Measurements from ENCODE around the gene CCNF.

CCNF gene

DNA sequence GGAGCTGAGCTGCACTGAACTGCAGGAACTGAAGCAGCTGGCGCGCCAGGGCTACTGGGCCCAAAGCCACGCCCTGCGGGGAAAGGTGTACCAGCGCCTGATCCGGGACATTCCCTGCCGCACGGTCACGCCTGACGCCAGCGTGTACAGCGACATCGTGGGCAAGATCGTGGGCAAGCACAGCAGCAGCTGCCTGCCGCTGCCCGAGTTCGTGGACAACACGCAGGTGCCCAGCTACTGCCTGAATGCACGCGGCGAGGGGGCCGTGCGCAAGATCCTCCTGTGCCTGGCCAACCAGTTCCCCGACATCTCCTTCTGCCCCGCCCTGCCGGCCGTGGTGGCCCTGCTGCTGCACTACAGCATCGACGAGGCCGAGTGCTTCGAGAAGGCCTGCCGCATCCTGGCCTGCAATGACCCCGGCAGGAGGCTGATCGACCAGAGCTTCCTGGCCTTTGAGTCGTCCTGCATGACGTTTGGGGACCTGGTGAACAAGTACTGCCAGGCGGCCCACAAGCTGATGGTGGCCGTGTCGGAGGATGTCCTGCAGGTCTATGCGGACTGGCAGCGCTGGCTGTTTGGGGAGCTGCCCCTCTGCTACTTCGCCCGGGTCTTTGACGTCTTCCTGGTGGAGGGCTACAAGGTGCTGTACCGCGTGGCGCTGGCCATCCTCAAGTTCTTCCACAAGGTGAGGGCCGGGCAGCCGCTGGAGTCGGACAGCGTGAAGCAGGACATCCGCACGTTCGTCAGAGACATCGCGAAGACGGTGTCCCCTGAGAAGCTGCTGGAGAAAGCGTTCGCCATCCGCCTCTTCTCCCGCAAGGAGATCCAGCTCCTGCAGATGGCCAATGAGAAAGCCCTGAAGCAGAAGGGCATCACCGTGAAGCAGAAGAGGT, 67.2 kb downstream of the CCNF start:
- TF ChIP-seq FOXM1 (IDR thresholded peaks at IDR 0.05; ENCODE audit: borderline replicate concordance, low read depth) (no peak), CEBPB (IDR thresholded peaks at IDR 0.05) (no peak), TCF12 (IDR thresholded peaks at IDR 0.05; ENCODE audit: low read depth) (no peak), TAF1 (IDR thresholded peaks at IDR 0.05; ENCODE audit: low read depth) (no peak), RAD21 (IDR thresholded peaks at IDR 0.05; ENCODE audit: low read depth) (no peak), EP300 (IDR thresholded peaks at IDR 0.05; ENCODE audit: borderline replicate concordance) (no peak)
- TF ChIP-seq, protein P1, sequence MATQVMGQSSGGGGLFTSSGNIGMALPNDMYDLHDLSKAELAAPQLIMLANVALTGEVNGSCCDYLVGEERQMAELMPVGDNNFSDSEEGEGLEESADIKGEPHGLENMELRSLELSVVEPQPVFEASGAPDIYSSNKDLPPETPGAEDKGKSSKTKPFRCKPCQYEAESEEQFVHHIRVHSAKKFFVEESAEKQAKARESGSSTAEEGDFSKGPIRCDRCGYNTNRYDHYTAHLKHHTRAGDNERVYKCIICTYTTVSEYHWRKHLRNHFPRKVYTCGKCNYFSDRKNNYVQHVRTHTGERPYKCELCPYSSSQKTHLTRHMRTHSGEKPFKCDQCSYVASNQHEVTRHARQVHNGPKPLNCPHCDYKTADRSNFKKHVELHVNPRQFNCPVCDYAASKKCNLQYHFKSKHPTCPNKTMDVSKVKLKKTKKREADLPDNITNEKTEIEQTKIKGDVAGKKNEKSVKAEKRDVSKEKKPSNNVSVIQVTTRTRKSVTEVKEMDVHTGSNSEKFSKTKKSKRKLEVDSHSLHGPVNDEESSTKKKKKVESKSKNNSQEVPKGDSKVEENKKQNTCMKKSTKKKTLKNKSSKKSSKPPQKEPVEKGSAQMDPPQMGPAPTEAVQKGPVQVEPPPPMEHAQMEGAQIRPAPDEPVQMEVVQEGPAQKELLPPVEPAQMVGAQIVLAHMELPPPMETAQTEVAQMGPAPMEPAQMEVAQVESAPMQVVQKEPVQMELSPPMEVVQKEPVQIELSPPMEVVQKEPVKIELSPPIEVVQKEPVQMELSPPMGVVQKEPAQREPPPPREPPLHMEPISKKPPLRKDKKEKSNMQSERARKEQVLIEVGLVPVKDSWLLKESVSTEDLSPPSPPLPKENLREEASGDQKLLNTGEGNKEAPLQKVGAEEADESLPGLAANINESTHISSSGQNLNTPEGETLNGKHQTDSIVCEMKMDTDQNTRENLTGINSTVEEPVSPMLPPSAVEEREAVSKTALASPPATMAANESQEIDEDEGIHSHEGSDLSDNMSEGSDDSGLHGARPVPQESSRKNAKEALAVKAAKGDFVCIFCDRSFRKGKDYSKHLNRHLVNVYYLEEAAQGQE (IDR thresholded peaks at IDR 0.05; ENCODE audit: low read depth), result no peak
- TF ChIP-seq, protein P2, sequence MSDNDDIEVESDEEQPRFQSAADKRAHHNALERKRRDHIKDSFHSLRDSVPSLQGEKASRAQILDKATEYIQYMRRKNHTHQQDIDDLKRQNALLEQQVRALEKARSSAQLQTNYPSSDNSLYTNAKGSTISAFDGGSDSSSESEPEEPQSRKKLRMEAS (IDR thresholded peaks at IDR 0.05), result no peak
- TF ChIP-seq, protein P3, sequence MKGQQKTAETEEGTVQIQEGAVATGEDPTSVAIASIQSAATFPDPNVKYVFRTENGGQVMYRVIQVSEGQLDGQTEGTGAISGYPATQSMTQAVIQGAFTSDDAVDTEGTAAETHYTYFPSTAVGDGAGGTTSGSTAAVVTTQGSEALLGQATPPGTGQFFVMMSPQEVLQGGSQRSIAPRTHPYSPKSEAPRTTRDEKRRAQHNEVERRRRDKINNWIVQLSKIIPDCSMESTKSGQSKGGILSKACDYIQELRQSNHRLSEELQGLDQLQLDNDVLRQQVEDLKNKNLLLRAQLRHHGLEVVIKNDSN (IDR thresholded peaks at IDR 0.05), result no peak

DNA sequence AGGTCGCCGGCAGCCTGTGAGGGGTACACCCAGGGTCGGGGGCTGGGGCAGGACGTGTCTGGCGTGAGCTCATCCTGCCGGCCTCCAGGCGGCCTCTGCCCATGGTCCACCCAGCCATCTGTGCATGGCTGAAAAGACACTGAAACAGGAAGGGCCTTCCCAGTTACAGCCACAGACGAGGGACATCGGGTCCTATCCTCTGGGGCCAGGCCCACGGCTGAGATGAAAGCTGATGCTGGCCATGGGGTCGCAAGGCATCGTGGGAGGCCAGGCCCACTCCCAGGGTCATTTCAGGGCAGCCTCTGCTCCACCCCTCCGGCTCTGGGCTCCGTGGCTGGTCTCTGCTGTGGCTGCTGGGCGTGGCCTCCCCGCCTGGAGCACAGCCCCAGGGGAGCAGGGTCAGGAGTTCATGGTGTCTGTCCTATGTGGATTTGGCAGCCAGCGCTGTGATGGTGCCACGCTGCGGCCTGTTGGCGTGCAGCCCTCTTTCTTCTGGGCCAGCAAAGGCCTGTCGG, 67.9 kb downstream of the CCNF start:
- TF ChIP-seq FOXM1 (IDR thresholded peaks at IDR 0.05; ENCODE audit: borderline replicate concordance, low read depth) (no peak), CEBPB (IDR thresholded peaks at IDR 0.05) (no peak), EGR1 (IDR thresholded peaks at IDR 0.05) (no peak), NFIC (IDR thresholded peaks at IDR 0.05) (0 out of 2 replicates have a peak, but pooled peaks have one; percentile 34), RAD21 (IDR thresholded peaks at IDR 0.05; ENCODE audit: low read depth) (peak; percentile 13; the same call in 1 of the 2 replicates), ZBTB7A (IDR thresholded peaks at IDR 0.05; ENCODE audit: low read depth) (no peak), YY1 (IDR thresholded peaks at IDR 0.05; ENCODE audit: low read depth) (no peak), EP300 (IDR thresholded peaks at IDR 0.05; ENCODE audit: borderline replicate concordance) (no peak), CREB1 (IDR thresholded peaks at IDR 0.05; ENCODE audit: low read depth) (no peak)
- TF ChIP-seq, protein P3 (IDR thresholded peaks at IDR 0.05), result no peak
- TF ChIP-seq, protein P1 (IDR thresholded peaks at IDR 0.05; ENCODE audit: low read depth), result no peak

DNA sequence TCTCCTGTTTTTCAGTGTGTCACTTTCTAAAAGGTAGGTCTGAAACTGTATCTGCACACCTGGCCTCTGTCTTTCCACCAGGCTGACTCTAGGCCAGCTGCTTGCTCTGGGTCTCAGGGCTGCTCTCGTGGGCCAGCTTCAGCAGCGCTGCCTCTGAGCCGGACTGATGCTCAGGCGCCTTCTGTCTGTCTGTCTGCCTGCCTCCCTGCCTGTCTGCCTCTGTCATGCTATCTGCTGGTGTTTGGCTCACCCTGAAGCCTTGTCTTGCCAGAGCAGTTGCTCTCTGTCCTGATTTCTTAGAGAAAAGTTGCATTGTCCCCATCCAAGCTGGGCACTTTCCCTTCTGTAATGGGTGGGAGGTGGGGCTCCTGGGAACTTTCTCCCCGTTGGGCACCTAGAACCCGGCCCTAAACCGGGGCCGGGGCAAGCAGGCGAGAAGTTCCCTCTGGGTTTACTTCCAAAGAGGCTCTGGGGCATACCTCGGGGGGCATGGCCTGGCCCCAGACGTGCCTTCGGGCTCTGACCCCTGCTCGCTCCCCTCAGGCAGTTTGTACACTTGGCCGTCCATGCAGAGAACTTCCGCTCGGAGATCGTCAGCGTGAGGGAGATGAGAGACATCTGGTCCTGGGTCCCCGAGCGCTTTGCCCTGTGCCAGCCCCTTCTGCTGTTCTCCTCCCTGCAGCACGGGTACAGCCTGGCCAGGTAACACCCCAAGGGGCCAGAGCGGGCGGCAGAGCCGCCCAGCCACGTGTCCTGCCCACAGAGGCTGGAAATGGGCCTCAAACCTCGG, 68.6 kb downstream of the CCNF start:
- TF ChIP-seq CREB1 (IDR thresholded peaks at IDR 0.05; ENCODE audit: low read depth), result no peak
- TF ChIP-seq EGR1 (IDR thresholded peaks at IDR 0.05), result no peak
- no peak for TF ChIP-seq TEAD4 (IDR thresholded peaks at IDR 0.05)
- no peak for TF ChIP-seq CEBPB (IDR thresholded peaks at IDR 0.05)
- TF ChIP-seq, protein P3 (IDR thresholded peaks at IDR 0.05), result no peak

DNA sequence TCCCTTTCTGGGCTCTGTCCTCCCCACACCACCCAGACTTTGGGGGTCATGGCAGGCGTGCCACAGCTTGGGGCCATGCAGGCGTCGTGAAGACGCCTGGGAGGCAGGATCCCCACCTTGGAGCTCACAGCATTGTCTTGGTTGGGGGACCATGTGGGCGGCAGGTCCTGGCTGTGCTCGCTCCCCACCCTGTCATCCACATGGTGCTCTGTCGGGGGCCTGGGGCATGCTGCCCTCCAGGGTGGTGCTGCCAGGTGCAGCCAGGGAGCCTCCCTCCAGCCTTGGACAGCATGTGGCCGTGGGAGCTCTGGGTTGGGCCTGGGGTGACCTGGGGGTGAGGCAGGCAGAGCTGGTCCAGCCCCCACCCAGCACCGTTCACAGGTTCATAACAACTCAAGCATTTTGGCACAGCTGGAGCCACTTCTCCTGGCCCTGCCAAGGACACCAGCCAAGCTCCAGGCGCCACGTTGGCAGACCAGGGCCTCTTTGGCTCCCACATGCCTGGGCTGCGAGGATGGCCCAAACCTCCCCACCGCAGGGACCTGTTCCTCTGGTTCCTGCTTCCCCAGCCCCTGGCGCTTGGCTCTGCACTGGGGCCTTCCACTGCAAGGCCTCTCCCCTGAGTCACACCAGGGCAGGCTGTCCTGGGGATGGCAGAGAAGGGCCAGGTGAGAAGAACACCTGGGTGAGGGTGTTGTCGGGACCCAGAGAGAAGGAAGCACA, 69.4 kb downstream of the CCNF start:
- TF ChIP-seq TAF1 (IDR thresholded peaks at IDR 0.05; ENCODE audit: low read depth), result no peak
- TF ChIP-seq ZBTB7A (IDR thresholded peaks at IDR 0.05; ENCODE audit: low read depth), result no peak
- TF ChIP-seq EP300 (IDR thresholded peaks at IDR 0.05; ENCODE audit: borderline replicate concordance), result no peak
- TF ChIP-seq RAD21 (IDR thresholded peaks at IDR 0.05; ENCODE audit: low read depth), result no peak
- TF ChIP-seq, protein P2 (IDR thresholded peaks at IDR 0.05), result no peak
- TF ChIP-seq YY1 (IDR thresholded peaks at IDR 0.05; ENCODE audit: low read depth), result no peak
- TF ChIP-seq CEBPB (IDR thresholded peaks at IDR 0.05), result no peak
- TF ChIP-seq TEAD4 (IDR thresholded peaks at IDR 0.05), result no peak
- TF ChIP-seq, protein P1 (IDR thresholded peaks at IDR 0.05; ENCODE audit: low read depth), result no peak
- TF ChIP-seq TCF12 (IDR thresholded peaks at IDR 0.05; ENCODE audit: low read depth), result no peak
- no peak for TF ChIP-seq CREB1 (IDR thresholded peaks at IDR 0.05; ENCODE audit: low read depth)
- TF ChIP-seq EGR1 (IDR thresholded peaks at IDR 0.05), result no peak
- TF ChIP-seq, protein P3 (IDR thresholded peaks at IDR 0.05), result no peak
- no peak for TF ChIP-seq NFIC (IDR thresholded peaks at IDR 0.05)
- TF ChIP-seq FOXM1 (IDR thresholded peaks at IDR 0.05; ENCODE audit: borderline replicate concordance, low read depth), result no peak
